Right forelimb (tissue), 1 donor: ENCODE results near the gene TNFRSF19.
A peak's percentile ranks its signal among the peaks of the same experiment; 100 is the strongest.

Experiments used
- DNase-seq: peaks from one replicate; pipeline ENCODE4 v3.0.0-alpha.2; 2018

The TNFRSF19 gene

GRCh38 chr13:23629566-23630272, 59.5 kb downstream of the TNFRSF19 start:
- no peak for DNase-seq

DNA sequence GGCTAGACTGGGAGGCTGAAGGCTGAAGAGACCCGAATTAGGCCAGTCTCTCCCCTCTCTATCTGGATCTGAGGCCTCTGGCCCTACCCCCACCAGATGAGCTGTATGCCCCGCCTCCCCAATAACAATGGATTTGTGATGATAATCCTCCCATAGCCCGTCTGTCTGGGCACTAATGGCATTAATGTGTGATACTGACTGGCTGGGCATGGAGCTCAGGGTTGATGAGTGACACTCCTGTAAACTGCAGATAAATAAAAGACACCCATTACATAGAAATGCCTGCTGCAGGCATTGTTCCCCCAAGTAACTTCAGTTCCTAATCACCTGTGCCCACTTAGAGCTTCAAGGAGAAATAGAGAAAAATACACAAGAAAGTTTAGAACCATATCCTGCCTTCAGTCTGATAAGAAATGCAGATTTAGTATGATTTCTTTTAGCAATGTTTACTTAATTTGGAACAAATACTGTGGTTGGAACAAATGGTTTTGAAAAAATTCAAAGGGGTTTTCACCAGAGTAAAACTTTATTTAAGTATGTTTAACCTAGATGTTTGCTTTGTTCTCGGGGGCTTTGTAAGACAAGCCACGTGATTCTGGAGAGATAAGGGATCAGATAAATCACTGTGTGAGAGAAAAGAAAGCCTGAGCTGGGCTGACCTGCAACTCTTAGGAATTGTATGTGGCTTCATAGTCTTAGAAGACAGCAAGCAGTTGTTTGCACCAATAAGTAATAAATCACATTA, 60.3 kb downstream of the TNFRSF19 start:
- DNase-seq: no peak

GRCh38 chr13:23631311-23632047, 61.3 kb downstream of the TNFRSF19 start:
- DNase-seq: no peak

- no peak for DNase-seq
These were observed 61.9 kb downstream of the TNFRSF19 start for GRCh38 chr13:23632048-23632582.

GRCh38 chr13:23632741-23633140, 62.5 kb downstream of the TNFRSF19 start:
- DNase-seq: no peak

GRCh38 chr13:23634897-23635296, 64.7 kb downstream of the TNFRSF19 start:
- no peak for DNase-seq

DNA sequence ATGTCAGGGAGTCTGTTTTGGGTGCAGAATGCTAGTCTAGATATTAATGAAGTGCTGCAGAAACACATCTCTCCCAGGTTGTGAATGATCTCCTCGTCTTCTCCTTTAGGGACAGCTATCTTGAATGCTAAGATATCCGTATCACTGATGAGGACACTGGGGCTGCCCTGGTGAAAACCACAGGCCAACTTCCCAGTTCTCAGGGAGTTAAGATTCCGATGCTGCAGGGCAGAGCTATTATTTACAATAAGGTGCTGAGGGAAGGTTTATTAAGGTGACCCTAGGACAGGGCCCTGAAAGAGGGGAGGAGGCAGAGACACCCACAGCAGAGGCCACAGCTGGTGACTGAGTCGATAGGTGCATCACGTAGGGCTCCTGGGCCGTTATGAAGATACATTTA, 66.1 kb downstream of the TNFRSF19 start:
- DNase-seq: no peak

GRCh38 chr13:23637829-23638228, 67.6 kb downstream of the TNFRSF19 start:
- DNase-seq: peak; percentile 62

DNA sequence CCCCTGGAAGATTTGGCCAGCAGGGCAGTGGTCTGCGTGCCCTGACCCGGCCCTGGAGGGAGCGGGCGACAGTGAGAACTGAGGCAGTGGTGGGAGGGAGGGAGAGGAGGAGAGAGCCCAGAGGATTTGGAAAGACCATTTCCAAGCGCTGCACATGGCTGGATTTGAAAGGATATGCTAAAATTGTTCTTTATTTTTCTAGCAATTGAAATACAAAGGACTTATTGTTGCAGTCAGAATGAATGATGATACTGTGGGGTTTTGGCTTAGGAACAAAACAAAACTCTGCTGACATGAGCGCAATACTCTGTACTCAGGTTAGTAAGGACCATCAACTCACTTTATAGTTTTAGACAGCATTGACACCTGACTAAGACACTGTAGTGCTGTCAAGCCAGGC, 69.5 kb downstream of the TNFRSF19 start:
- no peak for DNase-seq

GRCh38 chr13:23642110-23642509, 71.9 kb downstream of the TNFRSF19 start:
- DNase-seq: no peak

- no peak for DNase-seq
These were observed 73.3 kb downstream of the TNFRSF19 start for GRCh38 chr13:23643338-23644125.

DNA sequence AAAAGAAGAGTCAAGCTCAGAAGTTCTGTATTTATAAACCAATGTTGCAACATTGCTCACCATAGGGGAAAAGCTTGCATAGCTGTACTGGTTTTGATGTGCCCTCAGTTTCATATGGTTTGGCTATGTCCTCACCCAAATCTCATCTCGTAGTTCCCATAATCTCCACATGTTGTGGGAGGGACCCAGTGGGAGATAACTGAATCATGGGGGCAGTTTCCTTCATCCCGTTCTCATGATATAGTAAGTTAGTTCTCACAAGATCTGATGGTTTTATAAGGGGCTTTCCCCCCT, 73.9 kb downstream of the TNFRSF19 start:
- no peak for DNase-seq

DNA sequence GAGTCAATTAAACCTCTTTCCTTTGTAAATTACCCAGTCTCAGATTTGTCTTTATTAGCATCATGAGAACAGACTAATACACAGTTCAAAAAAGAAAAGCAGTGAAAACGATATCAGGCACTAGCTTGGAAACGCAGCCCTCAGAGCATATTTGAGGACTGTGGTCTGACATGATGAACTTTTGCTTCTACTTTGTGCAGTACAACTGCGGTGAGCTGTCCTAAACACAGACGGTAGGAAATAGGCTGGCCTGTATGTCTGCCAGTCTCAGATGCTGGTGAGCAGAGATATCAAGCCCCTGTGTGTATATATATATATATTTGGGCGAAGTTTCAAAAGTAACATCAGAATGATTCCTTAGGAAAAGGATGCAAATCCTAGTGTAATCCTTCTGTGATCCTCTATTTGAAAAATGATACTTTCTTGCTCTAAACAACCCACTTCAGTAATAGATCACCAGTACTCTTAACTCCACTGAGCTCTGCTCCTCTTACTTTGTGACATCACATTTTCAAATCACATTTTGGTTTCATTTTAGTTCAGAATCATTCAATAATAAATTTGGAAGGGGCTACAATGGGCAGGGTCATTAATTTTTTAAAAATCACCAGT, 74.4 kb downstream of the TNFRSF19 start:
- DNase-seq: no peak

- DNase-seq: no peak
These were observed 75.6 kb downstream of the TNFRSF19 start for GRCh38 chr13:23645851-23646250.

DNA sequence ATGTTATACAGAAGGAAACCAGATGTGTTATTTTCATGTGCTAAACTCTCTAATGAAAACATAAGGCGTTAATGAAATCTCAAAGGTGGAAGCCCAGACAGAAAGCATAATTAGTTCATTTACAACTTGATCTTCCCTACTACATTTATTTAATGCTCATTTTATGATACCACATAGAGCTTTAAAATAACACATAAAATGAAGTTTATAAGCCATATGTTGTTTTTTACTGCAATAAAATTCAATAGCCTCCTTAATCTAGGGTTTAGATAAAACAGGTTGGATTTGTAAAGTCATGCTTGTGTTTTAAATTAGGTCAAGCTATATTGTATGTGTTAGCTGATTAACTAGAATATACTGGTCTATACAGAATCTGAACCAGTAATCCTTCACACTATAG, 81.2 kb downstream of the TNFRSF19 start:
- no peak for DNase-seq

GRCh38 chr13:23651887-23652286, 81.7 kb downstream of the TNFRSF19 start:
- DNase-seq: no peak

DNA sequence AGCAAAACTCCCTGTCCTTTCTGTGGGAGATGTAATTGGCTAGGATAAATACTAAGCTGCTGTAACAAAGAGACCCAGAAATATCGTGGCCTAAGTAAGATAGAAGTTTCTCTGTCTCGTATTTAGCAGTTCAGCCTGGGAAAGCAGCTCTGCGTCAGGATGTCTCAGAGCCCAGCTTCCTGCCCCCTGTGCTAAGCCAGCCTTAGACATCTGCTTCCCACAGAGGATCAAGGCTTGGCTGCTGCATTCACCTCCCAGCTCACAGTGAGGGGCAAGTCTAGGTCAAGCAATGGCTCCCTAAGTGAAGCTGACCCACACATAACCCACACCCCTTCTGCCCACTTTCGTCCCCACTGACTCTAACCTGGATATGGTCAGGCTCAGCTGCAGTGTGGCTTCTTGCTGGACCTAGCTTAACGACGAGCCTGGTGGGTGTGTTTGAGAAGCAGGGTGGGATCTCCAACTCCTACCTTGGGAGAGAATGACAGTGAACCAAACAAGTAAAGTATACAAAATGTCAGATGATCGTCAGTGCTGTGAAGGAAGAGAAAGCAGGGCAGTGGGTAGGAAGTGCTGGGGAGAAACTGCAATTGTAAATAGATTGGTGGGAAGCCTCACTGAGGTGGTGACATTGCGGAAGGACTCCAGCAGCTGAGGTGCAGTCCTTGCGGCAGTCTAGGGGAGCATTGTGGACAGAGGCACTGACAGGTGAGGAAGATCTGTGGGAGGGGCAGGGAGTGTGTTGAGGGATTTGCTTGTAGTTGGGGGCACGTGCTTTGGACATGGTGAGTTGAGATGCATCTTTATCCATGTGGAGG, 82.9 kb downstream of the TNFRSF19 start:
- DNase-seq: no peak

GRCh38 chr13:23654111-23655110, 84.2 kb downstream of the TNFRSF19 start:
- no peak for DNase-seq

DNA sequence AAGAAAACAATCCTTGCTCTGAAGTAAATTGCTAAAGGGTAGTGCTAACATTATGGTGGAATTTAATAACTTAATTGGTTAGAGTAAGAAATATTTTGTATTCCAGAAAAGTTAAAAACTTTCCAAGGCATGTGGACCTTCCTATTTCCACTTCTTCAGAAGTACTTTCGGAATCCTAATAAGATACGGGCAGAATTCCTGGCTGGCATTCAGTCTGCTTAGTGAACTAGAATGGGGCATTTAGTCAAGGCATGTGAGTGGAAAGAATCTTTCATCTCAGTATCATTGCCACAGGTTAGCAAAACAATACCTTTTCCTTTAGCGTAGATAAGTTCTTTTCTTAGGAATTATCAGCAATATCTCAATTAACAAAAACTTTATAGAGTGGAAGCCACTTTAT, 85.1 kb downstream of the TNFRSF19 start:
- DNase-seq: no peak
